T1000 (cell line): ENCODE results near the gene BIRC2.

Experiments used
- DNase-seq: peaks from one replicate; lab custom pipeline; 2025; ENCODE audit warnings: mixed read lengths; lab: John Stamatoyannopoulos, UW

BIRC2 gene

DNA sequence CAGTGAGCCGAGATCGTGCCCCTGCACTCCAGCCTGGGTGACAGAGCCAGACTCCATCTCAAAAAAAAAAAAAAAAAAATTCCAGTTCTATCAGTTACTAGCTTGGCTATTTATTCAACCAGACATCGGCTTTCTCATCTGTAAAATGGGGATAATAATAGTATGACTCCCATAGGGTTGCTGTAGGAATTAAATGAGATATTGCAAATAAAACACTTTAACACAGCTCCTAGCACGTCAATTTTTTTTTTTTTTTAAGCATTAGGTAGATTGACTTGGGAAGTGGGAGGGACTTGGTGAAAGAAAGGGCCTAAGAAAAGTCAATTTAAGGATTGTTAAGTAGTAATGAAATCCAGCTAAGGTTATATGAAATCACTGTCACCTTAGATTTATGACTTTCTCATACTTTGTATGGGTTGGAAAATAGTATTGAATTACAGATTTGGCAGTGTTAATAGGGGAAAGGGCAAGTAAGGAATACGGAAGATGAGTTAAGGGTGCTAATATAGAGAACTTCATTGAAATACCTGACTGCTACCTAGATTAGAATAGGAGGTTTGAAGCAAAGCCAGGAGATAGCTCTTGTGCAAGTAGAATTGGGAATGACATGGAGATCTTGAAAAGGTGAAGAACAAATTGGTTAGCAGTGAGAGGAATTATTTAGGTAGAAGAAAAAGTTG lies 28.8 kb downstream of the BIRC2 start:
- no peak for DNase-seq

DNA sequence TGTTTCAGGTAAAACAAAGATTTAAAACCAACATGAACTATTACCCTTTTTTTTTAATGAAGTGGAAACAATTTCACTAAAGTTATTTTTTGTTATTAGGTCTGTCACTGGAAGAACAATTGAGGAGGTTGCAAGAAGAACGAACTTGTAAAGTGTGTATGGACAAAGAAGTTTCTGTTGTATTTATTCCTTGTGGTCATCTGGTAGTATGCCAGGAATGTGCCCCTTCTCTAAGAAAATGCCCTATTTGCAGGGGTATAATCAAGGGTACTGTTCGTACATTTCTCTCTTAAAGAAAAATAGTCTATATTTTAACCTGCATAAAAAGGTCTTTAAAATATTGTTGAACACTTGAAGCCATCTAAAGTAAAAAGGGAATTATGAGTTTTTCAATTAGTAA lies 30.9 kb downstream of the BIRC2 start:
- no peak for DNase-seq

DNA sequence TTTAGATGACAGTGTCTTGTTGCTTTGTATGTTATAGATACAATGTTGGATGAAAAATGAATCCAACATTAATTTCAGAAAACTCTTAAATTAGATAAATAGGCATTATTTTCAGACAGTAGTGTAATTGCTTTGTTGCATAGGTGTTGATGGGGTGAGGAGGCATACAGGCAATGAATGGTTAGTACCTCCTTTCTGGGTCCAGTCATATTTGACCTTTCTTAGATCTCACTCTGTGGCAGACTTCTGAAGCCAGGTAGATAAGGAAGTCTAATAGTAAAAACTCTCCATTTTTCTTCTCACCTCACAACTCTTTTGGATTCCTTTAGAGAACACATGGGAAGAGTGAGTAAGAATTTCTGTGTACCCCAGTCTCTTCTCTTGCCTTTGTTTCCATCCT lies 31.8 kb downstream of the BIRC2 start:
- DNase-seq = no peak

DNA sequence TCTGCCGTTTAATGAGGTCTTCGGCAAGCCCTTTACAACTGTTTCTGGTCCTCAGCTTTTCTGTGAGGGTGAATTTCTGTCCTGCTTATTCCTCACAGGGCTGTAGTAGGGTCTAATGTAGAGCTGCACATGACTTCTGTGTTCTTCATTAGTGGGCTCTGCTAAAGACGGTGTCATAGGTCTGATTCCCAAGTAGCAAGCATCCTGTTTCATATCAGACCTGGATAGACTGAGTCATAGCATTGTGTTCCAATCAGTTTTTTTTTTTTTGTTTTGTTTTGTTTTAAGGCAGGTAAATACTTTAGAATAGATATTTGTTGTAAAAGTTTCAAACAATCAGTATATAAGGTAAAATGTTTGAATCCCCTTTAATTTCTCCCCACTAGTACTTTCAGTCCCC lies 35.4 kb downstream of the BIRC2 start:
- DNase-seq = no peak

DNA sequence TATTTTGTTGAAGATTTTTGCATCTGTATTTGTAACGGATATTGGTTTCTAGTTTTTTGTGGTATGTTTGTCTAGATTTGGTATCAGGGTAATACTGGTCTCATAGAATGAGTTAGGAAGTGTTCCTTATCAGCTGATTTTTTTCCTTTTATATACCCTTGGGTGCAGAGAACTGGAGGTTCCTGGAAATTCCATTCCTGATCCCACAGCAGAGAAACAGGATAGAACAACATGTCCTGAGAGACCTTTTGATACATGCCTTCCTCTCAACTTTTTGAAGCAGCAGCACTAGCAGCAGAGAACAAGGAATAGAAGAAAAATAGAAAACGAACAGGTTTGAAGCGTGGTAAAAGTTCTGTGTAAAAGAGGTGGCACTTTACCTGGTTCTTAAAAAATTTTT lies 36.8 kb downstream of the BIRC2 start:
- DNase-seq = no peak

DNA sequence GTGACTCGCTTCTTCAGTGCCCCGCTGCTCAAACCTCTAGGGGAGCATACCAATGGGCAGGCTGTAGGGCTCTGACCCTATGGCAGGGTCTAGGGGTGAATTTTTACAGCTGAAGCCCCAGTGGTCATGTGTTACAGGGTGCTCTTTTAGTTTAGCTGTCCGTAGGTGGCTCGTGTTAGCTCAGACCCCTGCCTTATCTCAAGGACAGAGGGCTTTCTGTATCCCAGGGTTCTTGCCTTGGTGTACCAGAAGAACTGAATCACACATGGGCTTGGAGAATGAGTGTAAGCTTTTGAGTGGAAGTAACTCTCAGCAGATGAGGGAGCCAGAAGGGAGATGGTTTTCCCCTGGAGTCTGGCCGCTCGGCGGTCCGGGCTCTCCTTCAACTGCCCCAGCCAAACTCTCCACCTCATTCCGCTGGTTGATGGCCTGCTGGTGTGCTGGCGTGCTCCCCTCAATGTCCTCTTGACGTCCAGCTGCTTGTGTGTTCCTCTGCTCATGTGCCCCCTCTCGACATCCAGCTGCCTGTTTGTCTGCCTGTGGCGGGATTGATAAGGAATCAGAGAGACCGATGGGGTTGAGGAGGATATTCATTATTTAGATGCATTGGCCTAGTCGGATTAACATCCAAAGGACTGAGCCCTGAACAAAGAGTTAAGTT lies 37.5 kb downstream of the BIRC2 start:
- DNase-seq = no peak

DNA sequence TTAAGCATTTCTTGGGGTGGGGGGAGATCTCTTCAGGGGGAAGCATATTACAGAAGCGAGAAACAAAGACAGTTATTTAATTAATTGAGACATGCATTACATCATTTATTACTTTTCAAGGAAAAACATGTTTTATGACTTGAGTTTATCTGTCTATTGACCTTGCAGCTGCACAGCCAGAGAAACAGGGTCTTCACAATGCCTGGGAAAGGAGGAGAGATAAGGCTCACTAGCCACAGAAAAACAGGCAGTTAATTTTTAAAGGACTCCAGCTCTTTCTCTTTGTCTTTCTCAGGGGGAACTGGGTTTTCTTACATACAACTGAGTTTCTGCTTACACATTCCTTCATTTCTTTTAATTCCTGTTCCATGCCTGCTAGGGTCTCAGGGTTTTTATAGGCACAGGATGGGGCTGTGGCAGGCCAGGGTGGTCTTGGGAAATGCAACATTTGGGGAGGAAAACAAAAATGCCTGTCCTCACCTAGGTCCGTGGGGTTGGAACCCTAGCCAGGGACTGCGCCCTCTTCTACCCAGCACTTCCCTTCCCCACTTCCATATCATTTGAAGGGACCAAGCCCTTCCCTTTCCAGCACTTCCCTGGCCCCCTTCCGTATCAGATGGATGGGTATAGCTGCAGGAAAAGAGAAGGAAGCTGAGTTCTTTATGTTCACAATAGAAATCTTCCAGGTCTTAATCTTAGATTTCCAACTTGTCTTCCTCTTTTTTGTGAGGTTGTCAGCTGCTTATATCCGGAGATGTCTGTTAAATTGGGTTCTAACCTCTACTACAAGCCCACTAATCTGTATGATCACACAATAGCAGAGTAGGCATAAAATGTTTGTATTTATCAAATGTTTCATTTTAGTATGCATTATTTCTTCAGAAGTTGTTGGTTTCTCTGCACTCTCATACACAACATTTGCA lies 38.3 kb downstream of the BIRC2 start:
- DNase-seq = no peak

DNA sequence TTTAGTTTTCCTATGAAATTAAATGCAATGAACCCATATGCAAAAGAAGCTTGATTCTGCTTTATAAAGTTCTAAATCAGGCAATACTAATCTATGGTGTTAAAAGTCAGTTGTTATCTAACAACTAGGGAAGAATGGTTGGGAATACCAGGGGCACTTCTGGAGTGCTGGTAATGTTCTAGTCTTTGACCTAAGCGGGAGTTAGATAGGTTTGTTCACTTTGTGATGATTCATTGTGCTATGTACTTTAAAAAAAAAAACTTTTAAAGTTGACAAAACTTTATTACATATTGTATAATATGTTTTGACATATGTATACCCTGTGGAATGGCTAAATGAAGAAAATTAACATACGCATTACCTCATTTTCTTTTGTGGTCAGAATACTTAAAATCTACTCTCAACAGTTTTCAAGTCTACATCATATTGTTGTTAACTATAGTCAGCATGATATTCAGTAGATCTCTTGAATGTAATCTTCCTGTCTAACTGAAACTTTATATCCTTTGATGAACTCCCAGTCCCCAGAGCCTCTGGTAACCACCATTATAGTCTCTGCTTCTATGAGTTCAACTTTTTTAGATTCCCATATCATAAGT lies 39.2 kb downstream of the BIRC2 start:
- no peak for DNase-seq

DNA sequence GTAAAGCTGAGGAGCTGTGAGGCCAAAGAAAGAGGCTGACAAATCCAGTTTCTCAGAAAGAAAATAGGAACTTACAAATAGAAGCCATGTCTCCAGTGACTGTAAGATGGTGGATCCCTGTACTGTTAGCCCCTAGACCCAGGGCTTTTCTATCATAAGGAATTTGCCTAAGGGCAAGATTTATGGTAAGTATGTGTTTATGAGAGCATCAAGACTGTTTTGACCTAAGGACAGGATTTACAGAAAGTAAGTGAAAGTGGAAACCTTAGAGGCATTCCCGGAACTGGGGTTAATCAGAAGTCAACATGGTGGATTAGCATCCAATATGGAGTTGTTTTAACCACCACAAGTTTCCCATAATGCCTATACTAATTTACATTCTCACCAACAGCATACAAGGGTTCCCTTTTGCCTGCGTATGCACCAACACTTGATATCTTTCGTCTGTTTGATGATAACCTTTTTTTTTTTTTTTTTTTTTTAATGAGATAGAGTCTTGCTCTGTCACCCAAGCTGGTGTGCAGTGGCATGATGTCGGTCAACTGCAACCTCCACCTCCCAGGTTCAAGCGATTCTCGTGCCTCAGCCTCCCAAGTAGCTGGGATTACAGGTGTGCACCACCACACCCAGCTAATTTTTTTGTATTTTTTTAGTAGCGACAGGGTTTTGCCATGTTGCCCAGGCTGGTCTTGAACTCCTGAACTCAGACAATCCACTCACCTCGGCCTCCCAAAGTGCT lies 40.2 kb downstream of the BIRC2 start:
- DNase-seq = no peak

DNA sequence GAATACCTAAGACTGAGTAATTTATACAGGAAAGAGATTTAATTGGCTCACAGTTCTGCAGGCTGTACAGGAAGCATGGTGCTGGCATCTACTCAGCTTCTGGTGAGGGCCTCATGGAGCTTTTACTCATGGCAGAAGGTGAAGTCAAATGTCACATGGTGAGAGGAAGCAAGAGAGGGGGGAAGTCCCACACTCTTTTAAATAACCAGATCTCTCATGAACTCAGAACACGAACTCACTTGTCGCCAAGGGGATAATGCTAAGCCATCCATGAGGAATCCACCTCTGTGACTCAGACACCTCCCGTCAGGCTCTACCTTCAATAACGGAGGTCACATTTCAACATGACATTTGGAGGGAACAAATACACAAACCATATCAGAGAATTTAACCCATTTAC lies 42.2 kb downstream of the BIRC2 start:
- no peak for DNase-seq

DNA sequence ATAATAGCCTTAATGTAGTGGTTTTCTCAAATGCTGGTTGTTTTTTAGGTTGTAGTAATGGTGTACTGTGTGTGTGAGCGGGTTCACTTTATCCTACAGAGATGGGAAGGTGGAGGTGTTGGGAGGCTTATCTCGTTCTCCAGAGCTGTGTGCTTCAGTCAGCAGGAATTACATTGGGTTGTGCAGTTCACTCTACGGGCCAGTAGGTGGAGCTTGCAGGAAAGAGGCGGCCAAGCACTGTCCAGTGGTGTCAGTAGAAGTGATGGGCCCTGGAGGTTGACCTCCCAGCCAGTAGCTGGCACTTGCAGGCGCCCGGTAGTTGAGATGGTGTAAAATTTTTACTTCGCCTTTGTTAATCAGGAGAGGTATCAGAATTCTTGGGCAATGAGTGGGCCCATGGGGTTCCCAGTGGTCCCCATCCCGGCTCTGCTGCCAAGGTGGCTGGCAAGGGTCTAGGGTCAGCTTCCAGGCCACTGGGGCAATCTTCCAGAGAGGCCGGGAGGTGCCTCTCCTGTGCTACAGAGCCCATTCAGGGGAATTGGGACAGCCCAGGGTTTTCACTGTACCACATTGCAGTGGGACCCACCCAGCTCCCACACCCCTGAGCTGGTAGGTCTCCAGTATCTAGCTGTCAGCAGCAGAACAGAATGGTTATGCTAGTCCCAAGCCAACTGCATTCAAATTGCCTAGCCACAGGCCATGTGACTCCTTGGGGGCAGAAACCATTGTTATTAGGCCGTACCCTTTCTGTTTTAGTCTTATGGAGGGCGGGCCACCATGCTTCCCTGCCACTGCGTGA lies 43.9 kb downstream of the BIRC2 start:
- DNase-seq = no peak

DNA sequence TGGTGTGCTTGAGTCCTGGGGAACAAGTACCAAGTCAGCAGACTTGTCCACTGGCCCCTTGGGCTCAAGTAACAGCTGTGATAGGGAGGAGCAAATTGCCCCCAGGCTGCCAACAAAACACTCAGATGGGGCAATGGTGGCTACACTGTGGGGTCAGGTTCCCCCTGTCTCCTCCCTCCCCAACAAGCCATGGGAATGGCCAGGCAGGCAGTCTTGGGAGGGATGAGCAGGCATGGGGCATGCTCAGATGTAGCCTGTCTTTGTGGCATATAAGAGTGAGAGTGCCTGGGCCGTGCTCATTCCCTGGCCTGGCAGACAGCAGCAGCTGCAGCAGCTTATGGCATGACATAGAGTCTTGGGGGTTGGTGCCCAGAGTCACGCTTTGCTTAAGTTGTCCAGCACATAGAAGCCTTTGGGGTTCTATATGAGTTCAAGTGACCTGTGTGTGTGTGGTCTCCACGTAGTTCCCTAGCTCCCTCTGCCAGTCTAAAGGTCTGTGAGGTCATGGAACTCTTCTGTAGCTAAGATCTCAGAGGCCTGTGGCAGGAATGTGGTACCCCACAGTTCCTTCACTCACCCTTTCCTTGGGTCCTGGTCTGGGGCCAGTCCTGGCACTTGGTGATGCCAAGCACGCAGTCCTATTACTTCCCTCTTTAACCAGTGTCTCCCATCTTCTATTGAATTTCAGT lies 44.7 kb downstream of the BIRC2 start:
- DNase-seq = no peak

DNA sequence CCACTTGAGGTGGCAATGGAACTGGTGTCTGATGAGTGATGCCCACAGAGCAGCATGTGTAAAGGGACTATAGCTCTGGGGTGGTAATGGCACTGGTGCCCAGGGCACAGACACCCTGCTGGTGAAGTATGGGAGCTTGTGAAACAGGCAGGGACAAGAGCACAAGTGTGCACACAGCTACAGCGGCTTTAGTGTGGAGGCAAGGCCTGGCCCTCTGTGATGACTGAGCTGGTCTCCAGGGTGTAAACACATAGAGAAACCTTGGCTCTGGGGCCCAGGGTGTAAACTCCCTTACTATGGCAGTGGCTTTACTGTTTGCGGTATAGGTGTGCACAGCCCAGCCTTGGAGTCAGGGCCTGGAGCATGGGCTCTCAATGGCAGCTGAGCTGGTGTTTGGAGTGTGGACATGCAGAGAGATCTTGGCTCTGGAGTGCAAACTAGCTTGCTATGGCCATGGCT lies 46.3 kb downstream of the BIRC2 start:
- no peak for DNase-seq

DNA sequence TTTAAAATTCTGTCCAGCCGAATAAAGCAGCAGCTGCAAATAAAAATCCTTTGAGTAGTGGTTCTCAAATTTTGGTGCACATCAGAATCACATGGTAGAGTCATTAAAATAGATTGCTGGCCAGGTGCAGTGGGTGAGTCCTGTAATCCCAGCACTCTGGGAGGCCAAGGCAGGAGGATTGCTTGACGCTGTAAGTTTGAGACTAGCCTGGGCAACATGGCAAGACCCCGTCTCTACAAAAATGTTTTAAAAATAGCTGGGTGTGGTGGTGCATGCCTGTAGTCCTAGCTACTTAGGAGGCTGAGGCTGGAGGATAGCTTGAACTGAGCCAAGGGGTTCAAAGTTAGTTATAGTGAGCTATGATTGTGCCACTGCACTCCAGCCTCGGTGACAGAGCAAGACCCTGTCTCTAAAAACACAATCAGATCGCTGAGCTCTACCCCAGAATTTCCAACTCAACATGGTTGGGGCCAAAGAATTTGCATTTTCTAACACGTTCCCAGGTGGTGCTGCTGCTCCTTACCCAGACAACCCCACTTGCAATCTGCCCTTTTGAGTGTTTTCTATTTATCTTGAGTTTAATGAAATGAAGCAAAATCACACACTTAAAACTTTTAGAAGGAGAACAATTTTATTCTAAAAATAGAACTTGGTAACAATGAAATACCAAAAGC lies 48.8 kb downstream of the BIRC2 start:
- DNase-seq = no peak

DNA sequence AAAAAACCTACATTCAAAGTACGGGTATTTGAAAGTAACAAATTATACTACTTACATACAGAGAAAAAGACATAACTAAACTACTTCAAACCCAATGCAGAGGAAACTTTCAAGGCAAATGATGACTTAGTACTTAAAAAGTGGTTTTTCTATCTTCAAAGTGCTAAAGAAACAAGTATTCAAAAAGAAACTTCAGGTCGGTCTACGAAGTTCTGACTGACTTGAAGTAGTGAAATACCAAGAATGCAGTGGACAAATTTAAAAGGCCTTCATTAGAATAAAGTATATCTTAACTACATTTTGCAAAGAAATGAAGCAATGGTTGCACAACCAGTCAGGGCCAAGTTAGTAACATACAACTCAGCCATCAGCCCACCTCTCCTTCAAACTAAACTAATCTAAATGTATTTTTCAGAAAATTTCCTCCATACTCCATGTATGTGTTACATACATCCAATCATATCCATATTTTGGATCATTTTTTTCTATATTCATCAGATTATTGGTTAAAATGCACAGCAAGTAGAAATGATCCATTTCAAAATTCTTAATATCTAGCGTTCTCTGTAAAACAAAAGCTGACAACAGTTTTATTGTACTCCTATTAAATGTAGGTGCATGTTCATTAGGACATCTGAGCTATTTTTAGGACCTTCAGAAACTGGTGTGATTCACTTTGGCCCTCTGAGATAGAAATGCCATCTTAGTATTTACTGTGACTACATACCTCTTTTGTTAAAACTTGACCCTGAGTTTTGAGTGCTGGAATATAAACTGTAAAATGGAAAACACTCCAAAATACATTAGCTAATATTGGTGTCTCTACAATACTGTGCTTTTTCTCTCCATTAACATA lies 49.9 kb downstream of the BIRC2 start:
- DNase-seq = no peak

DNA sequence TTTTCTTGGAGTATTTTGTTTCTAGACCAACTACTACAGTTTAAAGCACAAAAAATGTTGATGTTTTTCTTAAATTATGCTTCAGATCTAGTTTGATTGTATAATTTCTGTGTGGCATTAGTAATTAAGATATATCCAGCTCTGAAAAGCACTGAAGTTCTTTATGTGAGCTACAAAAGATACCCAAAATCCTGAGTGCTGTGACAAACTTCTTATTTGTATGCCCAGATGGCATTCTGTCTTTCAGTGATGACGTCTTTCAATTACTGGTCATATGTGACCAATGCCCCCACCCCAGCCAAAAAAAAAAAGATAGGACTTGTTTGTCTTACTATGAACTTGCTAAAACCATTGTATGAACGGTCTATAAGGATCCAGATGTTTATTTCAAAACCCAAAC lies 51.3 kb downstream of the BIRC2 start:
- DNase-seq = no peak

DNA sequence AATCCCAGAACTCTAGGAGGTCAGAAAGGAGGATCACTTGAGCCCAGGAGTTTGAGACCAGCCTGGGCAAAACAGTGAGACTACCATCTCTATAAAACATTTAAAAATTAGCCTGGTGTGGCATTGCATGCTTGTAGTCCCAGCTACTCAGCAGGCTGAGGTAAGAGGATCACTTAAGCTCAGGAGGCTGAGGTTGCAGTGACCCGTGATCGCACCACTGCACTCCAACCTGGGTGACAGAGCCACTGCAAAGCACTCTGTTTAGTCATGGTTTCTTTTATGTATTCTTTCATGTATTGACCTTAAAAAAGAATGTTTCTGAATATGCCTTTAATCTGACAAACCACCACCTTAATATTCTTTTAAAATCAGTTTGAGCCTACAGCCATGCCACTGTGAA lies 52.2 kb downstream of the BIRC2 start:
- no peak for DNase-seq

DNA sequence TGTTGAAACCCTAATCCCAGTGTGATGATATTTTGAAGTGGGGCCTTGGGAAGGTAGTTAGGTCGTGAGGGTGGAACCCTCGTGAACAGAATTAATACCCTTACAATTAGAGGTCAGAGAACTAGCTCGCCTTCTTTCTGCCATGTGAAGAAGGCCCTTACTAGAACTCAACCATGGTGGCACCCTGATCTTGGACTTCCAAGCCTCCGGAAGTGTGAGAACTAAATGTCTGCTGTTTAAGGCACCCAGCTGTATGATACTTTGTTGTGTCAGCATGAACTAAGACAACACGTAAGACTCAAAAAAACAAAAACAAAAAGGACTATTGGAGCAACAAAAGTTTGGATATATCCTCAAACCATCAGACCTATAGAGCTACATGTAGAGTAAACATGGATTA lies 53.6 kb downstream of the BIRC2 start:
- no peak for DNase-seq

DNA sequence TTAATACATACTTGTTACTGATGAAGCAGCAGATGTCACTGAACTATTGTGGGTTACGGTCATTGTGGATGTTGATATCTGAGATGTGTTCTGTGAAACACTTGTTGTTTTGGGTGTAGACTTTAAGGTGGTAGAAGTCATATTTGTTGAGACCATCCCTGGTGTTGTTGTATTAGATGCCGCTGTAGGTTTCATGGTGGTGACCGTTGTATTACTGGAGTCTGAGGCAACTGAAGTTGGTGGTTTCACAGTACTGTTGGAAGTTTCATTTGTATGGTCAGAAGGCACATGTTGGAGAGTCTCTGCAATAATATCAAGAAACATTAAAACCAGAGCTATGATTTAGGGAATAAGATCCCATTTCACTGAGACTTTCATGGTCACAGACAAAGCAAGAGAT lies 54.9 kb downstream of the BIRC2 start:
- DNase-seq = no peak
